GM18519 (cell line): ENCODE results near the gene MUC20.
"Not testable (repeated sequence)": the region's sequence is repeated elsewhere in the genome, so short reads cannot be mapped to it uniquely, and the experiment has no call there.

Experiments used
- ATAC-seq: cut with Tn5 transposase; IDR thresholded peaks from one replicate; pipeline ENCODE4 v1.9.1; 2021; ENCODE audit warnings: mild to moderate bottlenecking, moderate library complexity; ENCODE audit not compliant: unreplicated experiment, low FRiP score

MUC20 gene

DNA sequence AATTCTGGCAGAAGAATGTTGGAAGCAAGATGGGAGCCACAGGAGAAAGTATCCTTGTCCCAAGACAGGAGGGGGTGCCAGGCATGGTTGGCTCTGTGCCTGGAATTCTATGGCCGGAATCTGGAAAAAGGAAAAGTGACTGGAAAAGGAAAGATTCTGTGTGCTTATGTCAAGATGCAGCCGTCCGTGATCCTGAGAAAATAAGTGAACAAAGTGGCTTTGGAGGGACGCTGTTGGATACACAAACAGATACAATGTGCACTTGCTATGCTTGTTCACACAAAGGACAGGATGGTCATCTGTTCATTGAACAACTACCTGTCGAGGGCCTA, 28.5 kb upstream of the MUC20 start:
- no peak for ATAC-seq

- ATAC-seq: no peak
These were observed 27.9 kb upstream of the MUC20 start for GRCh38 chr3:195692781-195693427.

DNA sequence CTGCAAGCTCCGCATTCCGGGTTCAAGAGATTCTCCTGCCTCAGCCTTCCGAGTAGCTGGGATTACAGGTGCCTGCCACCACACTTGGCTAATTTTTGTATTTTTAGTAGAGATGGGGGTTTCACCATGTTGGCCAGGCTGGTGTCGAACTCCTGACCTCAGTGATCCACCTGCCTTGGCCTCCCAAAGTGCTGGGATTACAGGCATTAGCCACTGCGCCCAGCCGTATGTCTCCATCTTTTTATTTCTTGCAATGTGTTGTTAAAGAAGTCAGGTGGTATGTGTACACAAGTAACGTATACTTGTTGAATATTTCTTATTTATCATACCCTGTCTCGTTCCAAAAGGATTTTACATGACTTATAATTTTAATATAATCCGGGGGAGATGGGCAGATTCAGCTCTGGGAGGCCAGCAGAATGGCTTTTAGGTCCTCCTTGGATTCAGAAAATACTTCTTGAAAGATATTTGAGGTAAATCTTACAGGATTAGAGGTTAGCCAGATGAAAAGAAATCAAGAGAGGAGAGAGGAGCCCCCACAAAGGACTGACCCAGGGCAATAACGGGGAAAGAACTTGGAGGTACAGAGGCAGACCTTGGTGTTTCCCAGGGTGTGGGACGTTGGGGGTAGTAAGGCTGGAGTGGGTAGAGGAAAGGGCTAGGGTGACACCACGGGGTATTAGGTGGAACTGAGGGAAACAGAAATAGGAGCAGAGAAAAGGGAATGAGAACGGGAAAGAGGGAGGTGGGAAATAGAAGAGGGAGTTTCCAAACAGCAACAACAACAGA, 27.2 kb upstream of the MUC20 start:
- ATAC-seq: no peak

DNA sequence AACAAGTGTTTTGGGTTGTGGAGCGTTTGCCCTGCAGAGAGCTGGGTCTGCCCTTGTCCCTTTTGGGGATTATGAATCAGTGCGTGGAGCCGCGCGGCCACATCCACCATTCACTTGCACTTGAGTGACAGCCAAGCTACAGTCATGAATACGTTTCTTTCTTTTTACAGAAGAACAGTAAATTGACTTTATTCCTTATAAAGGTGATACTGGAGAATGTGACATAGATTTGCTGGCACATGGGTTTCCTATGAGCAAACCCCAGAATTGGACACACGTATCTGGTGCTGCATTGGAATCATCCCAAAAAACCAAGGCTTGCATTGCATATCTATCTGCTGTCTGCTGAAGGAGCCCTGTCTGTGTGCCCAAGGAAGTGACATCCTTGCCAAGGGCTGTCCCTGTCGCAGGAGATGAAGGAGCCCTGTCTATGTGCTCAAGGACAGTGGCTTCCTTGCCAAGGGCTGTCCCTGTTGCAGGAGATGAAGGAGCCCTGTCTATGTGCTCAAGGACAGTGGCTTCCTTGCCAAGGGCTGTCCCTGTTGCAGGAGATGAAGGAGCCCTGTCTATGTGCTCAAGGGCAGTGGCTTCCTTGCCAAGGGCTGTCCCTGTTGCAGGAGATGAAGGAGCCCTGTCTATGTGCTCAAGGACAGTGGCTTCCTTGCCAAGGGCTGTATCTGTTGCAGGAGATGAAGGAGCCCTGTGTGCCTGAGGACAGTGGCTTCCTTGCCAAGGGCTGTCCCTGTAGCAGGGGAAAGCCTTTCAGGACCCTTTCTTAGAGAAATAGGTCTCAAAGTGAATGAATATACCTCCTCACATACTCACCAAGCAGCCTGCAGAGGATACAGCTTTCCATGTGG, 26.3 kb upstream of the MUC20 start:
- ATAC-seq: not testable (repeated sequence)

DNA sequence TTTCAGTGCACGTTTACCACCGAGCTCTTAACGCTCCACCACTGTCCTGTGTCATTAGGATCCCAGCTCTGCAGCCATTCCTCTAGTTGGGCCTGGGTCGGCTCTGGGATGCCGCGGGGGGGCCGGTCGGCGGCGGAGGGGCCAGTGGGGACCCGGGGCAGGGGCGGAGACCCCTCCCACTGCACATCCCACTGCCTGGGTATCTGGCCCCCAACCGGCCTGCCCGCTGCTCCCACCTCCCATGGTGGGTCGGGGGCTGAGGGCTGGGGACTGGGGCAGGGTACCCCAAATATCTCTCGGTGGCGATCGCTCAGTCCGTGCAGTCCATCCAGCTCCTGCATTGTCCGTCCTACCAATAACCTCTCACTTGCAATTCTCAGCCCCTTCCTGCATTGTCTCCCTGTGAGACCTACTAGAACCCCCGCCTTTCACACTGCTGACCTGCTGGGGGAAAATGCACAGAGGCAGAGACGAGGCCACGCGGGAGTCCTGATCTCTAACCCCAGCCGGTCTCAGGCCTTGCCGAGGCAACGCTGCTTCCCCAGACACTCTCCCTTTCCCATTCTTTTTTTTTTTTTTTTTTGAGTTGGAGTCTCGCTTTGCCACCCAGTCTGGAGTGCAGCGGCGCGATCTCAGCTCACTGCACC, 24.0 kb upstream of the MUC20 start:
- ATAC-seq: no peak

- no peak for ATAC-seq
These were observed 23.0 kb upstream of the MUC20 start for GRCh38 chr3:195697582-195698324.

GRCh38 chr3:195698325-195698646, 22.5 kb upstream of the MUC20 start:
- ATAC-seq: no peak

GRCh38 chr3:195698647-195699387, 22.0 kb upstream of the MUC20 start:
- no peak for ATAC-seq

DNA sequence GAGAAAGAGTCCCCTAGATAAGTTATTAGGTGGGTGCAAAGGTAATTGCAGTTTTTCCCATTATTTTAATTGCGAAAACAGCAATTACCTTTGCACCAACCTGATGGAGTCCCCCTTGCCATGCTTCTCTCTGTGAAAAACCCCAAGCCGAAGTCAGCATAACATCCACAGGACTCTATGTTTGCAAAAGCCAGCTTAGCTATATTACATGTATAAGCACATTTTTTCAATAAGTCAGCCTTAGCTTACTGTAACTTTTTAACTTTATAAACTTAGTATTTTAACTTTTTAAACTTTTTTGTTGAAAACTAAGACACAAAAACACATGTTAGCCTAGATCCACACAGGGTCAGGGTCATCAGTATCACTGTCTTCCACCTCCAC, 21.4 kb upstream of the MUC20 start:
- no peak for ATAC-seq

DNA sequence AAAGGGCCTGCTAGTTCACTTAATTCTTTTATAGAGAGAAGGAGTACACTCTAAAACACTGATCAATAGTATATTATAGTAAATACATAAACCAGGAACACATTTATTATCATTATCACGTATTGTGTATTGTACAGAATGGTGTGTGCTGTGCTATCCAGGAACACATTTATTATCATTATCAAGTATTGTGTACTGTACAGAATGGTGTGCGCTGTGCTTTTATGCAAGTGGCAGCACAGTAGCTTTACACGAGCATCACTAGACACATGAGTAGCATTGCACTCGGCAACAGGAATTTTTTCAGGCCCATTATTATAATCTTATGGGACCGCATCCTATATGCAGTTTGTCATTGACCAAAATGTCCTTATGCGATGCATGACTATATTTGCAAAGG, 20.9 kb upstream of the MUC20 start:
- no peak for ATAC-seq

- no peak for ATAC-seq
These were observed 20.5 kb upstream of the MUC20 start for GRCh38 chr3:195700319-195700718.

DNA sequence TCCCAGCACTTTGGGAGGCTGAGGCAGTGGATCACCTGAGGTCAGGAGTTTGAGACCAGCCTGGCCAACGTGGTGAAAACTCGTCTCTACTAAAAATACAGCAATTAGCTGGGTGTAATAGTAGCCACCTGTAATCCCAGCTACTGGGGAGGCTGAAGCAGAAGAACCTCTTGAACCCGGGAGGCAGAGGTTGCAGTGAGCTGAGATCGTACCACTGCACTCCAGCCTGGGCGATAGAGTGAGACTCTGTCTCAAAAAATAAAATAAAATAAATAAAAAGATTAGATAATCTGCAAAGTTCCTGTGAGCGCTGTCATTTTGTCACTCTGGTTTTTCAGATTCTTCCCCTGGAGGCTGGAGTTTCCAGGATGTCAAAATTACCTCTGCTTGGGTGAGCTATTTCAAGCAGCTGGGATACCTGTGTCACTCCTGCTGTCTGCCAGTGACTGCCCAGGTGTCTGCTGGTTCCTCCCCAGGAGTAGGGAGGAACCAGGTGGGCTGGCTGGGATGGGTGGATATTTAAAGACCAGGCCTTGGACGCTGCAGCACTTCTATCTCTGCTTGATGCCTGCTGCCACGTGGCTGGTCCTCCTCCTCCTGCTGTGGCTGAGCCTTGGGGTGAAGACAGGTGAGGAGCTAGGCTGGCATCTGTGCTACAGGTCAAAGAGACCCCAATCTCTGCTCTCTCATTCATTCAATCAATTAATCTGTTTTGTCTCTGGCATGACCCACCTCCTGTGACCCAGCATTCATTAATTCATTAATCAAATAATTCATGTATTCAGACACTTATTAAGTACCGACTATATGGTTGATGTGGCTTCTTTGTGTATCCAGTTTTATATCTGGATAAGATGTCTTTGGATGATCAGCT, 19.5 kb upstream of the MUC20 start:
- no peak for ATAC-seq

GRCh38 chr3:195703776-195704175, 17.0 kb upstream of the MUC20 start:
- ATAC-seq: no peak

DNA sequence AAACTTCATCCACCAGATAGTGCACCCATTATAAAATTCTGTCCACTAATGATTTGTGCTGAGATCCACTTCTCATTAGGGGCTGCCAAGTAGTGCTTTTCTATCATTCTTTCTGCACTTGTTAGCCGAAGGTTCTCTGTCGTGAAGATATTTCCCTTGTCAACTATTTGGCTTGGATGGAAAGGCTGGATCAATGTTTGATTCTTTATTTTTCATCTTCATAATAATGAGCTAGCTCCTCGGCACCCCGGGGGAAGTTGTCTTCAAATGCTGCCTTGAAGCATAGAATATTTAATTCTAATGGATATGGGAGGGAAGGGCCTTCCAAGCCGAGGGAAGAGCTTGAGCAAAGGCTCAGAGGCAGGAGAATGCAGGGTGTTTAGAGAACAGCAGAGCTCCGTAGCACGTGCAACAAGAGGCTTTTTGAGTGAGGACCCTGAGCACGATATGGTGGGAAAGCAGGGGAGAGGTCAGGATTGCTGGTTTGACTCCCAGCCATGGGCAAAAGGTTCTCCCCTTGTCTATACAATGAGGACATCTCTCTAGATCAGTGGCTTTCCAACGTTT, 16.3 kb upstream of the MUC20 start:
- ATAC-seq: no peak

GRCh38 chr3:195705081-195705991, 15.4 kb upstream of the MUC20 start:
- no peak for ATAC-seq

DNA sequence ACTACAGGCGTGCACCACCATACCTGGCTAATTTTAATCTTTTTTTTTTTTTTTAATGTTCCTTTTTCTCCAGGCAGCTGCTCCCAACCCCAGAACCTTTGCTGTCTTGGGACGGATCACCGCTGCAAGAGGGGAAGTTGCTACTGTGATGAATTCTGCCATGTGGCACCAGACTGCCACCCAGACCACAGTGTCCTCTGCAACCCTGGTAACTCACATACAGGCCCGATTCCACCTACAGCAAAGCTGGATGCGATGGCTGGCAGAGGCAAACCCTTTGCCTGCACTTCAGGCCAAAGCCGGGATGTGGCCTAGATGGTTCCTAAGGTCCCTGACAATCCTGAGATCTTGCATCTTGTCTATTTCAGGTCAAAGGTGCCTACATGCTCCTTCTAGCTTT, 12.7 kb upstream of the MUC20 start:
- no peak for ATAC-seq
